Activated naive CD4-positive, alpha-beta T cell treated with anti-CD3 and anti-CD28 coated beads for 36 hours (primary cell): ENCODE results near the gene ASIC2. TPM values are rescaled to one million over a fixed set of nuclear protein-coding genes. Genes with fewer than 3 reads are reported as not detected.

Experiments used
- CTCF ChIA-PET: fragments of 350-600 bp; sonication (Branson Sonifier 250); formaldehyde crosslinking; loops from one replicate; lab custom pipeline; 2021; ENCODE audit warnings: antibody characterized with exemption; lab: Charles Lee
- DNase-seq: peaks from one replicate; pipeline ENCODE4 v3.0.0-alpha.2; 2020
- H3K27ac Mint-ChIP-seq: one replicate; pipeline ENCODE4 v1.8.0; 2021; ENCODE audit warnings: mild to moderate bottlenecking, mixed read lengths
- H3K27me3 Mint-ChIP-seq: one replicate; pipeline ENCODE4 v1.8.0; 2021; ENCODE audit warnings: low read depth, mixed read lengths
- H3K36me3 Mint-ChIP-seq: one replicate; pipeline ENCODE4 v1.8.0; 2021; ENCODE audit warnings: low read depth, mixed read lengths
- H3K4me1 Mint-ChIP-seq: one replicate; pipeline ENCODE4 v1.8.0; 2021; ENCODE audit warnings: low read depth, mixed read lengths
- H3K4me3 Mint-ChIP-seq: one replicate; pipeline ENCODE4 v1.8.0; 2021; ENCODE audit warnings: mild to moderate bottlenecking, moderate library complexity, mixed read lengths
- H3K9me3 Mint-ChIP-seq: one replicate; pipeline ENCODE4 v1.8.0; 2021; ENCODE audit warnings: mixed read lengths
- intact Hi-C: fragments of 100-400 bp; cut with micrococcal nuclease; formaldehyde crosslinking; loops from one replicate; pipeline ENCODE4 v1.15.1; 2023
- total RNA-seq, 2 experiments: library from RNA; stranded (reverse); gene quantifications; one replicate each; pipeline ENCODE4 v1.2.3, GENCODE V29; 2021

The ASIC2 gene
- total RNA-seq, 2 experiments from 2014 or later, result not detected

- H3K9me3 Mint-ChIP-seq, result no peaks in the 10 kb centered on the region
- H3K27me3 Mint-ChIP-seq, result peaks cover 5% of the 10 kb centered on the region
- H3K36me3 Mint-ChIP-seq, result no peaks in the 10 kb centered on the region
- DNase-seq, result no peak
- H3K27ac Mint-ChIP-seq, result no peak overlapping the region
- intact Hi-C loops, result no loop called here
- no peaks in the 10 kb centered on the region for H3K4me1 Mint-ChIP-seq
- CTCF ChIA-PET, result no interaction called here
- H3K4me3 Mint-ChIP-seq, result no peak overlapping the region
Observed at GRCh38 chr17:33233811-33234177, 59.3 kb downstream of the ASIC2 start.

DNA sequence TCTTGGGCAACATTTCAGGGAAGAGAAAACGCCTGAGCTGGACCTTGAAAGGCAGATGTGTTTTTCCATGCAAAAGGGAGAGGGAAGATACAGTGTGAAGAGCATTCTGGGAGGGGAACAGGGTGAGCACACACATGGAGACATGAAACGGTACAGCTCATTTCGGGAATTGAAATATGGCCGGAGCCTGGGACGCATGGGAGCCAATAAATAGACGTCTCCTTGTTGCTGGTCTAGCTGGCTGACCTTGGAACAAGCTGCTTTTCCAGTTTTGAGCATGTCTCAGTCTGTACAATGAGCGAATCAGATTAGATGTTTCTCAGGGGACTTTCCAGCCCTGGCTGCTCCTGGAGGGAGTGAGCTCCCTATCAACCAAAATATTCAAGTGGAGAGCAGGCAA lies 63.6 kb downstream of the ASIC2 start:
- DNase-seq, result no peak
- CTCF ChIA-PET, result interaction anchor here (0.8 kb wide), 1 partner anchor 180 kb away, joined by 3 read pairs; no protein-coding TSS in a partner anchor
- Mint-ChIP-seq H3K27me3 (peaks cover 5% of the 10 kb centered on the region), H3K36me3 (no peaks in the 10 kb centered on the region), H3K27ac (no peak overlapping the region), H3K9me3 (no peaks in the 10 kb centered on the region), H3K4me1 (no peaks in the 10 kb centered on the region), H3K4me3 (no peak overlapping the region)
- intact Hi-C loops, result no loop called here

GRCh38 chr17:33229028-33229427 lies 64.1 kb downstream of the ASIC2 start:
- no peak overlapping the region for H3K4me3 Mint-ChIP-seq

DNA sequence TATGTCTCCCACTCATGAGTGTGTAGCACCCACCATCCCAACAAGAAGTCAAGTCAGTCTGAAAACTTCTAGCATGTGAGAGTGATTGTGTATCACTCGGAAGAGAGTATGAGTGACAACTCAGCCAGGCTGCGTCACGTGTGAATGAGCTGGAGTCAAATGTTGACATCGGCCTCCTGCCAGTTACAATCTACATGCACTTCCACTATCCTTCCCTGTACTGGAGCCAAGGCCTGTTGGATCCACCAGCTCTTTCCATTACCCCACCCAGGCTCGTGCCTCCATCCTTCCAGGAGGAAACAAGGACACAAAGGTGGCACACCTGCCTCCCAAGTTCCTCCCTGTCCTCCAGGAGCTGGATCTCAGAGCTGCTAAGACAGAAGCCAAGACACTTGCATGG lies 64.5 kb downstream of the ASIC2 start:
- no peak for DNase-seq
- Mint-ChIP-seq H3K4me1 (no peaks in the 10 kb centered on the region), H3K4me3 (no peak overlapping the region), H3K36me3 (no peaks in the 10 kb centered on the region), H3K9me3 (no peaks in the 10 kb centered on the region), H3K27ac (no peak overlapping the region), H3K27me3 (peaks cover 5% of the 10 kb centered on the region)
- intact Hi-C loops, result no loop called here
- CTCF ChIA-PET, result no interaction called here

More at GRCh38 chr17:33229028-33229427, 64.1 kb downstream of the ASIC2 start:
- intact Hi-C loops, result no loop called here
- H3K36me3 Mint-ChIP-seq, result no peaks in the 10 kb centered on the region
- DNase-seq, result no peak
- H3K27ac Mint-ChIP-seq, result no peak overlapping the region
- peaks cover 5% of the 10 kb centered on the region for H3K27me3 Mint-ChIP-seq
- CTCF ChIA-PET, result interaction anchor here (0.8 kb wide), 1 partner anchor 179 kb away, joined by 3 read pairs; no protein-coding TSS in a partner anchor
- no peaks in the 10 kb centered on the region for H3K4me1 Mint-ChIP-seq
- no peaks in the 10 kb centered on the region for H3K9me3 Mint-ChIP-seq

GRCh38 chr17:33227911-33228310 lies 65.2 kb downstream of the ASIC2 start:
- Mint-ChIP-seq H3K4me1 (no peaks in the 10 kb centered on the region), H3K27ac (no peak overlapping the region), H3K27me3 (peaks cover 5% of the 10 kb centered on the region), H3K36me3 (no peaks in the 10 kb centered on the region), H3K9me3 (no peaks in the 10 kb centered on the region), H3K4me3 (no peak overlapping the region)
- DNase-seq, result no peak
- intact Hi-C loops, result no loop called here
- CTCF ChIA-PET, result no interaction called here

- Mint-ChIP-seq H3K27ac (no peak overlapping the region), H3K4me1 (no peaks in the 10 kb centered on the region), H3K9me3 (no peaks in the 10 kb centered on the region), H3K27me3 (peaks cover 5% of the 10 kb centered on the region), H3K36me3 (no peaks in the 10 kb centered on the region), H3K4me3 (no peak overlapping the region)
- intact Hi-C loops, result no loop called here
- CTCF ChIA-PET, result no interaction called here
- DNase-seq, result no peak
Observed at GRCh38 chr17:33225994-33226393, 67.1 kb downstream of the ASIC2 start.

DNA sequence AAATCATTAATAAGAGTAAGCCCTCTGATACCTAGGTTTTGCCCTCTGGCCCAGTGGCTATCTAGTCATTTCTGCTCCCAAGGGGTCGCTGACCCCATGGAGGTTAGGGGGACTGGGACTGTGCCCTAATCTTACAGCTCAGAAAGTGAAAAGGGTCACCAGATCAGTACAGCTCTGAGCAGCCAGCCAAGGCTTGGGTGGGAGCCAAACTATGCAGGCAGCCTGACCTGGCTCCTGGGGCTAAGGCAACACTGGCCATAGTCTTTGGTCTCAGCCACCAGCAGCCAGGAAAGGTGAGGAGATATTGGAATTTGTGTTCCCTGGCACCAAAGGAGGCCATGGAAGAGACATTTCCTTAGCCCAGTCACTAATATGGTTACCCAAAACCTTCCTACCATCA lies 67.6 kb downstream of the ASIC2 start:
- no peaks in the 10 kb centered on the region for H3K9me3 Mint-ChIP-seq
- intact Hi-C loops, result no loop called here
- no peaks in the 10 kb centered on the region for H3K4me1 Mint-ChIP-seq
- CTCF ChIA-PET, result no interaction called here
- H3K27ac Mint-ChIP-seq, result no peak overlapping the region
- H3K27me3 Mint-ChIP-seq, result peaks cover 5% of the 10 kb centered on the region
- H3K4me3 Mint-ChIP-seq, result no peak overlapping the region
- no peak for DNase-seq
- no peaks in the 10 kb centered on the region for H3K36me3 Mint-ChIP-seq

- Mint-ChIP-seq H3K4me1 (no peaks in the 10 kb centered on the region), H3K4me3 (no peak overlapping the region), H3K27ac (no peak overlapping the region), H3K27me3 (peaks cover 12% of the 10 kb centered on the region), H3K36me3 (no peaks in the 10 kb centered on the region), H3K9me3 (no peaks in the 10 kb centered on the region)
- intact Hi-C loops, result no loop called here
- CTCF ChIA-PET, result no interaction called here
- DNase-seq, result no peak
Observed at GRCh38 chr17:33220036-33220435, 73.1 kb downstream of the ASIC2 start.

DNA sequence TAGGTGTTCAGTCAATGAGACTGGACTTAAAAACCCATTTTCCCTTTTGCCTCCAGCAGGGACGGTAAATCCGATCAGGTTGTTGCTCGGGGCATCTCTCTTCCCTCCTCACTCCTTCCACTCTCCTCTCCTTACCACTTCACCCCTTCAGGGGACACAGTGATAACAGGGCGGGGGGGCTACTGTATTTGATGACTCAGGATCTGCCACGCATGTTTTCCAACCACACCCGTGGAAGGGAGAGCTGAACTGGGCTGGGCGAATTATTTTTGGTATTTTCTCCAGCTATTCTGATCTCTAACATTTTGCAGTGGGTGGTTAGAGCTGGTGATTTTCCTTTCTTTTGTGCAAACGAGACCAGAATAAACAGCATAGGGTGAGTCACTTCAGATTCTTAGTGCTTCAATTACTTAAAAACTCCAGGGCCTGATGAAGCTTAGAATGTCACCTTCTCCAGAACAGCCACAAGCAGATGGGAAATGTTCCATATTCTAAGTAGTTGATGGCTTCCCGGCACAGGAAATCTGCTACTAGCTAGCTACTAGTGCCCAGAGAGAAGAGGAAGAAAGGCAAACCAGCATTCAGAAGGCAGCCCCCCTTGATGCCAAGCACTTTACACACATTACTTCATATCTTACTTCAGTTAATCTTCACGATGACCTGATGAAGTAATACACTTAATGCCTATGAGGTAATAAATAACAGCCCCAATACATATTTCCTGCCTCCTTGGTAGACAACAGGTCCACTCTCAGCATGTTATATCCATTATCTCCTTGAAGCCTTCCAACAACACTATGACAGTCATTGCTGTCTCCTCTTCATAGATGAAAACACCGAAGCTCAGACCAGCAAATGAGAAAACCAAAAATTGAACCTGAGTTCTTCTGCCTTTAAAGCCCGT lies 74.1 kb downstream of the ASIC2 start:
- no peak for DNase-seq
- H3K4me3 Mint-ChIP-seq, result no peak overlapping the region
- no peaks in the 10 kb centered on the region for H3K9me3 Mint-ChIP-seq
- intact Hi-C loops, result no loop called here
- H3K36me3 Mint-ChIP-seq, result no peaks in the 10 kb centered on the region
- H3K4me1 Mint-ChIP-seq, result no peaks in the 10 kb centered on the region
- H3K27ac Mint-ChIP-seq, result no peak overlapping the region
- H3K27me3 Mint-ChIP-seq, result peaks cover 12% of the 10 kb centered on the region
- CTCF ChIA-PET, result no interaction called here

GRCh38 chr17:33217891-33218290 lies 75.2 kb downstream of the ASIC2 start:
- H3K36me3 Mint-ChIP-seq, result no peaks in the 10 kb centered on the region
- CTCF ChIA-PET, result no interaction called here
- H3K4me1 Mint-ChIP-seq, result no peaks in the 10 kb centered on the region
- intact Hi-C loops, result no loop called here
- H3K27me3 Mint-ChIP-seq, result peaks cover 13% of the 10 kb centered on the region
- no peaks in the 10 kb centered on the region for H3K9me3 Mint-ChIP-seq
- H3K4me3 Mint-ChIP-seq, result no peak overlapping the region
- no peak for DNase-seq
- H3K27ac Mint-ChIP-seq, result no peak overlapping the region

DNA sequence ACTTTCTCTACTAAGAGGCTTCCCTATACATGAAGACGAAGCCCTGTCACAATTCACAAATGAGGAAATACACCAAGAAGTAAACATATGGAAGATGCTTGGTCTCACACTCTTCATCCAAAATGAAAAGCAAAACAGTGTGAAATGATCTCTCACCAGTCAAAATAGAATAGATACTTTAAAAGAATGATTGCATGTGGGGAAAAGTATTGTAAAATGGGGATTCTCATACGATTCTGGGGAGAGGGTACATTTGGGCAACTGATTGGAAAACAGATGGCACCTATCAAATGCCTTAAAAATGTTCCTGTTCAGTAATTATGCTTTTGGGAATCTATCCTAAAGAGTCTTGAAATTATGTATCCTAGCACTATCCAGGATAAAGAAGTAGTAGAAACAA lies 78.1 kb downstream of the ASIC2 start:
- no peaks in the 10 kb centered on the region for H3K4me1 Mint-ChIP-seq
- no peak overlapping the region for H3K27ac Mint-ChIP-seq
- CTCF ChIA-PET, result no interaction called here
- intact Hi-C loops, result no loop called here
- no peaks in the 10 kb centered on the region for H3K9me3 Mint-ChIP-seq
- H3K36me3 Mint-ChIP-seq, result no peaks in the 10 kb centered on the region
- DNase-seq, result no peak
- H3K4me3 Mint-ChIP-seq, result no peak overlapping the region
- peaks cover 18% of the 10 kb centered on the region for H3K27me3 Mint-ChIP-seq

DNA sequence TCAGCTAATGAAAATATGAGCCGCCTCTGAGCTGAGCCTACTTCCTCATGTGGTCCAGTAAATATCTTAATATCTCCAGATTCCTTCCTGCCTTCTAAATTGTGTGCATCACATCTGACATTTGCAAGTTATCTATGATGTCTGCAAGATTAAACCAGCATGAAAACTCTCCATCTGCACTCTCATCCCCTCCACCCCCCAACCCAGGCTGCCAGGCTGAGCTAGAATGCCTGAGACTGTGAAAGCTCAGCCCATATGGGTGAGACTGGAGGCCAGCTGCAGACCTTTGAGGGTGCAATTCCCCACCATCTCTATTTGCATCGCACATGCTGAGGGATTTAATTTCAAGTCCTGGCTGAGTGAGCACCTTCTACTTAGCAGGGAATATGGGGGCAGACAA lies 82.8 kb downstream of the ASIC2 start:
- Mint-ChIP-seq H3K9me3 (no peaks in the 10 kb centered on the region), H3K4me1 (no peaks in the 10 kb centered on the region), H3K27ac (no peak overlapping the region), H3K27me3 (peaks cover 6% of the 10 kb centered on the region), H3K4me3 (no peak overlapping the region), H3K36me3 (no peaks in the 10 kb centered on the region)
- intact Hi-C loops, result no loop called here
- CTCF ChIA-PET, result no interaction called here
- no peak for DNase-seq

- intact Hi-C loops, result no loop called here
- no peaks in the 10 kb centered on the region for H3K9me3 Mint-ChIP-seq
- H3K36me3 Mint-ChIP-seq, result no peaks in the 10 kb centered on the region
- DNase-seq, result no peak
- no peak overlapping the region for H3K4me3 Mint-ChIP-seq
- H3K27me3 Mint-ChIP-seq, result peaks cover 6% of the 10 kb centered on the region
- CTCF ChIA-PET, result no interaction called here
- no peaks in the 10 kb centered on the region for H3K4me1 Mint-ChIP-seq
- no peak overlapping the region for H3K27ac Mint-ChIP-seq
Observed at GRCh38 chr17:33209671-33210070, 83.4 kb downstream of the ASIC2 start.
